Uterus (tissue), 2 donors: ENCODE results near the gene TLK2.

Experiments used
- CTCF ChIP-seq, 4 experiments: fragments of 200-600 bp in 2 of 4; fragments of 450-650 bp in 2 of 4; sonication (generic) in 2 of 4; IDR thresholded peaks; one replicate each; pipeline ENCODE4 v1.5.1; 2016 to 2019; ENCODE audit warnings: antibody characterized with exemption in 4 of 4, mild to moderate bottlenecking in 2 of 4, moderate library complexity in 1 of 4
- POLR2A ChIP-seq, 2 donors: fragments of 450-650 bp; IDR thresholded peaks; one replicate each; pipeline ENCODE4 v1.6.1; 2016; ENCODE audit warnings: antibody characterized with exemption in 2 of 2, mild to moderate bottlenecking in 1 of 2, moderate library complexity in 1 of 2

- TF ChIP-seq CTCF (IDR thresholded peaks at IDR 0.05) = no peak
- no peak for TF ChIP-seq POLR2A (IDR thresholded peaks at IDR 0.05)
These were observed 150.4 kb downstream of the TLK2 start for GRCh38 chr17:62628831-62629555.
